Lung (tissue), 12 donors: ENCODE results near the gene ERBB4. TPM values are rescaled to one million over a fixed set of nuclear protein-coding genes. Genes with fewer than 3 reads are reported as not detected.

Source experiments
- ATAC-seq: fragments of 200-7000 bp; cut with Tn5 transposase; one replicate; pipeline ENCODE4 v1.9.1; 2020; ENCODE audit warnings: moderate number of reproducible peaks; ENCODE audit not compliant: insufficient read depth, low FRiP score
- DNase-seq, 3 donors: peaks; one replicate each; pipeline ENCODE4 v3.0.0-alpha.2; 2013 to 2017
- H3K27ac ChIP-seq, 2 donors: one replicate each; pipeline ENCODE4 v1.5.1; 2013; ENCODE audit warnings: mild to moderate bottlenecking in 2 of 2, moderate library complexity in 2 of 2, control low read depth in 1 of 2, inconsistent platforms in 1 of 2, low read depth in 1 of 2, low read length in 1 of 2
- H3K27me3 ChIP-seq, 3 donors: one replicate each; pipeline ENCODE4 v1.5.1; 2013; ENCODE audit warnings: low read length in 2 of 3; ENCODE audit not compliant: control insufficient read depth in 3 of 3, insufficient read depth in 3 of 3
- H3K36me3 ChIP-seq, 4 donors: one replicate each; pipeline ENCODE4 v1.5.1; 2013; ENCODE audit warnings: low read length in 4 of 4, mild to moderate bottlenecking in 1 of 4, moderate library complexity in 1 of 4; ENCODE audit not compliant: control insufficient read depth in 4 of 4, insufficient read depth in 4 of 4
- H3K4me1 ChIP-seq, 5 donors: one replicate each; pipeline ENCODE4 v1.5.1; 2013; ENCODE audit warnings: low read length in 5 of 5, mild to moderate bottlenecking in 2 of 5, moderate library complexity in 1 of 5; ENCODE audit not compliant: control insufficient read depth in 5 of 5, insufficient read depth in 5 of 5
- H3K4me3 ChIP-seq: one replicate; pipeline ENCODE4 v1.5.1; 2013; ENCODE audit warnings: mild to moderate bottlenecking, control low read depth, moderate library complexity
- H3K9ac ChIP-seq, 2 donors: one replicate each; pipeline ENCODE4 v1.5.1; 2013; ENCODE audit warnings: low read length in 2 of 2, control low read depth in 1 of 2; ENCODE audit not compliant: insufficient read depth in 1 of 2
- H3K9me3 ChIP-seq, 4 donors: one replicate each; pipeline ENCODE4 v1.5.1; 2013; ENCODE audit warnings: low read length in 3 of 4, mild to moderate bottlenecking in 1 of 4, moderate library complexity in 1 of 4; ENCODE audit not compliant: control insufficient read depth in 4 of 4, insufficient read depth in 3 of 4
- WGBS, 2 donors: extraction: QIAGEN DNeasy Blood & Tissue Kit; methylation state at CpG; one replicate each; pipeline ENCODE4 v1.1.7; 2013; 5-methylcytosine and 5-hydroxymethylcytosine counted together
- polyA plus RNA-seq, 2 donors: library from polyadenylated mRNA; stranded (reverse); fragments of 200-250 nt; gene quantifications; one replicate each; pipeline ENCODE4 v1.2.1, GENCODE V29; 2013
- total RNA-seq, 2 donors: library from RNA; depleted of rRNA in 1 of 2; stranded (reverse); fragments of >200 nt in 1 of 2; gene quantifications; one replicate each; pipeline ENCODE4 v1.2.1, GENCODE V29; 2014 to 2021
- TF ChIP-seq, protein P1 (sequence below): IDR thresholded peaks from 2 replicates; pipeline ENCODE4 v1.5.1; 2012; ENCODE audit warnings: mild to moderate bottlenecking; ENCODE audit errors: control extremely low read depth, extremely low read depth
- donor health status: control.
- donor health status: control.
- donor health status: Bipolar disorder and iron deficiency.
- donor health status: healthy.
- donor health status: DM: yes; HTN: yes; CAD: no.

ERBB4 gene
- total and polyA plus RNA-seq, 4 donors, result 0.41 to 16.8 (median 5.3) TPM

DNA sequence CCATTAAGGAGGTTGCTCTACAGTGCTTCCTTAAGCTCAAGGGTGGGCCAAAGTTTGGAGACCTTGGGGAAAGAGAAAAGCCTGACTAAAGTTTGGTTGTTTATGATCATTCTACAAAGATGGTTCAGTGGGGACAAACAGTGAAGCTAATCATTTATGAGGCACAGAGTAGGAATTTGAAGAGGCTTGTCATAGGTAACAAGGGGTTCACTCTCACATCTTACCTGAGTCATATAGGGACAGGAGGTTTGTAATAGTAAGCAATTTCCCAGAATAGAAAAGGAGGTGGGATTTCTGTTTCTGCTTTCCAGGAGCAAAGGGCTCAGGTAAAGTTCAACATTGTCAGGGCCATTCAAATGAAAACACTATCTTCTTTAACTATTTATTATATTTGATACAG lies 1194.3 kb downstream of the ERBB4 start:
- no peak for ATAC-seq

DNA sequence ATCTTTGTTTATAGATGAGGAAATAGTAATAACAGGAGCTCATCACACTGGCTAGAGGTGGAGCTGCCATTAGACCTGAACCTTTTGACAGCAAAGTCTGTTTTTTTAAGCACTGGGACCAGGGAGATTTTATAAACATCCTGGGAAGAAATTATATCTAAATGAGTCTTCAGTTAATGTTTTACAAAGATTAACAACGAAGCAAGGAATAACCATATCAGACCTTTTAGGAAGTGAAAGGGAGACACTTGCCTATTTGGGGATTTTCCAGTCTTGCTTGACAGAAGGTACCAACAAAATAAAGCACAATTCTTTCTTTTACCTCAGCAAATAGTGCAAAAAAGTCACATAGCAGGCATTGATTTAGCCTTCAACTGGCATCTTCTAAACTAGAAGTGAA lies 1205.2 kb downstream of the ERBB4 start:
- Histone ChIP-seq H3K27me3 (no peaks in the 10 kb centered on the region), H3K4me1 (no peaks in the 10 kb centered on the region), H3K27ac (no peak overlapping the region), H3K4me3 (no peak overlapping the region), H3K36me3 (no peaks in the 10 kb centered on the region), H3K9me3 (no peaks in the 10 kb centered on the region), H3K9ac (no peak overlapping the region)
- no peak for DNase-seq
- TF ChIP-seq, protein P1, sequence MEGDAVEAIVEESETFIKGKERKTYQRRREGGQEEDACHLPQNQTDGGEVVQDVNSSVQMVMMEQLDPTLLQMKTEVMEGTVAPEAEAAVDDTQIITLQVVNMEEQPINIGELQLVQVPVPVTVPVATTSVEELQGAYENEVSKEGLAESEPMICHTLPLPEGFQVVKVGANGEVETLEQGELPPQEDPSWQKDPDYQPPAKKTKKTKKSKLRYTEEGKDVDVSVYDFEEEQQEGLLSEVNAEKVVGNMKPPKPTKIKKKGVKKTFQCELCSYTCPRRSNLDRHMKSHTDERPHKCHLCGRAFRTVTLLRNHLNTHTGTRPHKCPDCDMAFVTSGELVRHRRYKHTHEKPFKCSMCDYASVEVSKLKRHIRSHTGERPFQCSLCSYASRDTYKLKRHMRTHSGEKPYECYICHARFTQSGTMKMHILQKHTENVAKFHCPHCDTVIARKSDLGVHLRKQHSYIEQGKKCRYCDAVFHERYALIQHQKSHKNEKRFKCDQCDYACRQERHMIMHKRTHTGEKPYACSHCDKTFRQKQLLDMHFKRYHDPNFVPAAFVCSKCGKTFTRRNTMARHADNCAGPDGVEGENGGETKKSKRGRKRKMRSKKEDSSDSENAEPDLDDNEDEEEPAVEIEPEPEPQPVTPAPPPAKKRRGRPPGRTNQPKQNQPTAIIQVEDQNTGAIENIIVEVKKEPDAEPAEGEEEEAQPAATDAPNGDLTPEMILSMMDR, result no peak
- ATAC-seq, result no peak
- 20 to 45% methylated on average over 1 of the region's 1 CpG for WGBS, 2 donors

More for the DNA sequence above, 1194.3 kb downstream of the ERBB4 start:
- TF ChIP-seq, protein P1, result no peak
- no peaks in the 10 kb centered on the region for H3K9me3 ChIP-seq
- H3K4me1 ChIP-seq, result no peaks in the 10 kb centered on the region
- H3K9ac ChIP-seq, result no peak overlapping the region
- DNase-seq, result no peak
- H3K4me3 ChIP-seq, result no peak overlapping the region
- H3K27ac ChIP-seq, result no peak overlapping the region
- H3K27me3 ChIP-seq, result no peaks in the 10 kb centered on the region
- H3K36me3 ChIP-seq, result no peaks in the 10 kb centered on the region

DNA sequence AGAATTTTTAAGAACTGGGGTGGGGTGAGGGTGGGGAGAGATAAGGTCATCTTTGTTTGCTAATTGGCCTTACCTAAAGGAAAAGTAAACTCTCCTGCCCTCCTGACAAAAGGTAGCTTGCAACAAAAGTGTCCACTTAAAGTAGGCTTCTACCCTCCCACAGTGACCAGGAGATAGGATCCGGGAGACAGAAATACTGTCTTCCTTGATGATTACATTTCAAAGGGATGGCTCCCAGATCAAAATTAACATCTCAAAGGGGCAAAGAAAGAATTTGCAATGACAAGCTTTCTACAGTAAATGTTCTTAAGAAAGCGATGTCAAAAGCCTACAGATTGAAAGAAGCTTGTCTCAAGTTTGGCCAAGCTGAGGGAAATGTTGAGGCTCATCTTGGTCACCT lies 1206.9 kb downstream of the ERBB4 start:
- Histone ChIP-seq H3K9ac (no peak overlapping the region), H3K4me1 (no peaks in the 10 kb centered on the region), H3K27me3 (no peaks in the 10 kb centered on the region), H3K27ac (no peak overlapping the region), H3K9me3 (no peaks in the 10 kb centered on the region), H3K36me3 (no peaks in the 10 kb centered on the region), H3K4me3 (no peak overlapping the region)
- DNase-seq, result no peak
- TF ChIP-seq, protein P1, result no peak
- 67 to 68% methylated on average over 2 of the region's 2 CpGs for WGBS, 2 donors
- ATAC-seq, result no peak

DNA sequence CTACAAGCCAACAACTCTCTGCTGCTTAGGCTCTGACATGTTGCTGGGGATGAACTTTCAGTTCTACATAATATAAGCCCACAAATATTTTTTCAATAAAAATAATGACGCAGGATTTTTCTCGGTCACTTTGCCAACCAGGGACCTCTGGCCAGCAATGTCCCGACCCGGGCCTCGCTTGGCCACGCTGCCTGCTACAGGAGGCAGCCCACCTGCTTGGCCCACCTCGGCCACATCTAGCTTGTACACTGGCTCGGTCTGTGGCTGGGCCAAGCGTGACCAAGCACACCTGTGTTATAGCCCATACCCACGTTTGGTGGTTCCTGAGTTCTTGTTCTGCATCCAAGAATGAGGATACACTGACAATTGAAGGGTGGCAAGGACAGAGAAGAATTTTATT lies 1208.7 kb downstream of the ERBB4 start:
- H3K4me3 ChIP-seq, result no peak overlapping the region
- TF ChIP-seq, protein P1, result no peak
- H3K27ac ChIP-seq, result no peak overlapping the region
- H3K4me1 ChIP-seq, result no peaks in the 10 kb centered on the region
- no peaks in the 10 kb centered on the region for H3K27me3 ChIP-seq
- ATAC-seq, result no peak
- H3K36me3 ChIP-seq, result no peaks in the 10 kb centered on the region
- no peak for DNase-seq
- 93 to 96% methylated on average over 10 of the region's 10 CpGs for WGBS, 2 donors
- no peak overlapping the region for H3K9ac ChIP-seq
- no peaks in the 10 kb centered on the region for H3K9me3 ChIP-seq
